BE2C (cell line): ENCODE measurements around the gene CDKL5. TPM values are rescaled to one million over a fixed set of nuclear protein-coding genes. Genes with fewer than 3 reads are reported as not detected.

Source experiments
- DNase-seq: peaks from one replicate; pipeline ENCODE4 v3.0.0-alpha.2; 2020
- H3K27me3 ChIP-seq: fragments of 250-450 bp; sonication (Bioruptor Pico); 2 replicates; pipeline ENCODE4 v1.5.1; 2020; ENCODE audit warnings: mild to moderate bottlenecking
- H3K36me3 ChIP-seq: fragments of 250-450 bp; sonication (Bioruptor Pico); 2 replicates; pipeline ENCODE4 v1.5.1; 2020; ENCODE audit warnings: mild to moderate bottlenecking
- H3K4me1 ChIP-seq: fragments of 250-450 bp; sonication (Bioruptor Pico); 2 replicates; pipeline ENCODE4 v1.5.1; 2020
- H3K4me3 ChIP-seq: 2 replicates; pipeline ENCODE4 v1.5.1; 2011; ENCODE audit warnings: low read depth, low read length
- H3K9me3 ChIP-seq: fragments of 250-450 bp; sonication (Bioruptor Pico); 2 replicates; pipeline ENCODE4 v1.5.1; 2020
- polyA plus RNA-seq: library from polyadenylated mRNA; unstranded; fragments of >200 nt; gene quantifications from one replicate; pipeline ENCODE4 v1.2.1, GENCODE V29; 2012; ENCODE audit warnings: low read depth, missing spikeins; ENCODE audit not compliant: insufficient read length, insufficient read depth
- TF ChIP-seq, protein P1 (sequence below): IDR thresholded peaks from 2 replicates; pipeline ENCODE4 v1.5.1; 2012; ENCODE audit warnings: mild to moderate bottlenecking, low read depth, low read length

Gene CDKL5
- polyA plus RNA-seq = 1.6 TPM

DNA sequence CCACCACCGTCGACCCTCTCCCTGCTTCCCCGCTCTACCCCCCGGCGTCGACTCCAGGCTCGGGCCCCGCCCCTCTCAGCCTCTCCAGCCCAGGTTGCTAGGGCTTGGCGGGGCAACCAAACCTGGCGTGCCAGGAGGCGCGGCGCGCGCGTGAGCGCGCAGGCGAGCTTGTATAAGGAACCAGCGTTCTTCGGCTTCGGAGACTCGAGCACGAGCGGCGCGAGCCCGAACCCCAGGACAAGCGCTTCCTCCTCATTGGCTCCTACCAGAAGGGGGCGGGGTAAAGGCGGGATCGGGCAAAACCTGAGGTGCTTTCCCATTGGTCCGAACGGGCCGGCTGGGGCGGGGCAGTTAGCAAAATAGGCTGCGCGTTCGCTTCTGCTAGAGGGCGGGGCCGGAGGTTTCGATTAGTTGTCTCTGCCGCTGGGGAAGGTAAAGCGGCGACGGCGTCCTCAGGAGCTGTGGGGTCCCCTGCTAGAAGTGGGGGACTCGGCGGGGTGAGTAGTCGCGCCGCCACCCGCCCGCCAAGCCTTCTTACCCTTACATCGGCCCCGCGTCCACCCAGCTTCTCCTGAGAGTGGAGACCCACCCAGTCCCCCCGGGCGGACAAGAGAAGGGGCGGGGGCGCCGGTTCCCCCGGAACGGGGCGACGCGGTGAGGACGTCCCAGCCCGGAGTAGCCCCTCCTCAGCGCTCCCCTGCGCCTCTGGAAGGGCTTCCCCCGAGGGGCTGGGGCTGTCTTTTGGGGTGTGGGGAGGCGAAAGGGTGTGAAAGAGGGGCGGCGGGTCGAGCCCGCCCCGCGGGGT lies at the start of gene CDKL5:
Gene CDKL5 (plus strand): TSS at position 410 of the 805 bp plus-strand sequence. CDS start 81,489 bp downstream, outside the sequence.
- H3K27me3 ChIP-seq = no peaks in the 10 kb centered on the region
- H3K9me3 ChIP-seq = no peaks in the 10 kb centered on the region
- TF ChIP-seq, protein P1, sequence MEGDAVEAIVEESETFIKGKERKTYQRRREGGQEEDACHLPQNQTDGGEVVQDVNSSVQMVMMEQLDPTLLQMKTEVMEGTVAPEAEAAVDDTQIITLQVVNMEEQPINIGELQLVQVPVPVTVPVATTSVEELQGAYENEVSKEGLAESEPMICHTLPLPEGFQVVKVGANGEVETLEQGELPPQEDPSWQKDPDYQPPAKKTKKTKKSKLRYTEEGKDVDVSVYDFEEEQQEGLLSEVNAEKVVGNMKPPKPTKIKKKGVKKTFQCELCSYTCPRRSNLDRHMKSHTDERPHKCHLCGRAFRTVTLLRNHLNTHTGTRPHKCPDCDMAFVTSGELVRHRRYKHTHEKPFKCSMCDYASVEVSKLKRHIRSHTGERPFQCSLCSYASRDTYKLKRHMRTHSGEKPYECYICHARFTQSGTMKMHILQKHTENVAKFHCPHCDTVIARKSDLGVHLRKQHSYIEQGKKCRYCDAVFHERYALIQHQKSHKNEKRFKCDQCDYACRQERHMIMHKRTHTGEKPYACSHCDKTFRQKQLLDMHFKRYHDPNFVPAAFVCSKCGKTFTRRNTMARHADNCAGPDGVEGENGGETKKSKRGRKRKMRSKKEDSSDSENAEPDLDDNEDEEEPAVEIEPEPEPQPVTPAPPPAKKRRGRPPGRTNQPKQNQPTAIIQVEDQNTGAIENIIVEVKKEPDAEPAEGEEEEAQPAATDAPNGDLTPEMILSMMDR = no peak
- no peaks in the 10 kb centered on the region for H3K36me3 ChIP-seq
- peak within 1 kb of the TSS; percentile 72 for H3K4me3 ChIP-seq
- peak; percentile 97 for DNase-seq
- no peaks in the 10 kb centered on the region; the same call in 1 of the 2 replicates for H3K4me1 ChIP-seq

DNA sequence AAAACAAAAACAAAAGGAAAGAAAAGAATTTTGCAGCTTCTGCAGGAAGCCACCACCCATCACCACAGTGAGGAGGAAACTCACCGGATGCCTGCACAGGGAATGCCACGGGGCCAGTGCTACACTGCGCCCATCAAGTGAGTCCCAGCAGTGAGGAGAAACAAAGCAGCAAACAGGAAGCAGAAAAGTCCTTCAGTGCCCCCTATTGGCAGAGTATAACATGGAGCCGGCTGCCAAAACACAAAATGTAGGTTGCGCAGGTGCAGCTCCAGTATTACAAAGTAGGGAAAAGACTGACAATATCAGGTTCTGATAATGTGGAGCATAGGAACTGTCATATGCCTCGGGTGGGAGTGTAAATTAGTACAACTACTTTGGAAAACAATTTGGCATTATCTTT lies 47.6 kb upstream of the CDKL5 start:
- Histone ChIP-seq H3K4me3 (no peak overlapping the region), H3K36me3 (no peaks in the 10 kb centered on the region), H3K27me3 (no peaks in the 10 kb centered on the region), H3K4me1 (no peaks in the 10 kb centered on the region), H3K9me3 (no peaks in the 10 kb centered on the region)
- peak; percentile 36 for DNase-seq
- TF ChIP-seq, protein P1 = peak; percentile 69

DNA sequence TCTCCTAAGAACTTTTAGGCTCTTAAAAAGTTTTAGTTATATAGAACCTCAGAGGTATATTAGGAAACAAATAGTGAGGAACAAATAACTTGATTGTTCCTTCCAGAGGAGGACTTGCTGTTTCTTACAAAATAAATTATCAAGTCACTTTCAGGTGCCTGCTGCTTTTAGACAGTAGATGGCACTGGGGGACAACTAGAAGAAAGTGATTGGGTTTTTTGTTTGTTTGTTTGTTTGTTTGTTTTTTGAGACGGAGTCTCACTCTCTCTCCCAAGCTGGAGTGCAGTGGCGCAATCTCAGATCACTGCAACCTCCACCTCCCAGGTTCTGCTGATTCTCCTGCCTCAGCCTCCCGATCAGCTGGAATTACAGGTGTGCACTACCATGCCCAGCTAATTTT lies 35.4 kb upstream of the CDKL5 start:
- H3K9me3 ChIP-seq = no peaks in the 10 kb centered on the region
- no peak for DNase-seq
- no peak overlapping the region for H3K4me3 ChIP-seq
- TF ChIP-seq, protein P1 = peak; percentile 38
- no peaks in the 10 kb centered on the region for H3K27me3 ChIP-seq
- no peaks in the 10 kb centered on the region for H3K36me3 ChIP-seq
- H3K4me1 ChIP-seq = no peaks in the 10 kb centered on the region

DNA sequence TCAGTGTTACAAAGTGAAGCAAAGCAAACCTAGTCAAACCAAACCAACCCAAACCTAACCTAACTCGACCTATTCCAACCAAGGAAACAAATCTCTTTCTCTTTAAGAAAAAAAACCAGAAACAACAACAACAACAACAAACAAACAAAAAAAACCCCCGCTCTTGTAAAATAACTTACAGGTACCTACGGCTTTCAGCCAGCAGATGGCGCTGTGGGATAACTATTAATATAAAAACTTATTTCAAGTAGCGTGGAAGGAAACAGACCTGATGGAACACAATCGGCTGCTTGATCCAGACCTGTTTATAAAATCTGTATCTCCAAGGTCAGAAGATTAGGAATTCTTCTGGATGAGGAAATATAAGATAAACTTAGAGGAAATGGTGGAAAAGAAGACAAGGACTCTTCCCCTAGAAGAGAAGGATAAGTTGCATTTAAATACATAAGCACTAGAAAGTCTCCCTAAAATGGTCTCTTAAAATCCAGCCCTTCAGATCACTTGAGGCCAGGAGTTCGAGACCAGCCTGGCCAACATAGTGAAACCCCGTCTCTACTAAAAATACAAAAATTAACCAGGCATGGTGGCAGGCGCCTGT lies 34.4 kb upstream of the CDKL5 start:
- no peaks in the 10 kb centered on the region for H3K27me3 ChIP-seq
- H3K9me3 ChIP-seq = no peaks in the 10 kb centered on the region
- H3K4me1 ChIP-seq = no peaks in the 10 kb centered on the region
- DNase-seq = peak; percentile 58
- TF ChIP-seq, protein P1 = peak; percentile 47
- H3K4me3 ChIP-seq = no peak overlapping the region
- no peaks in the 10 kb centered on the region for H3K36me3 ChIP-seq

DNA sequence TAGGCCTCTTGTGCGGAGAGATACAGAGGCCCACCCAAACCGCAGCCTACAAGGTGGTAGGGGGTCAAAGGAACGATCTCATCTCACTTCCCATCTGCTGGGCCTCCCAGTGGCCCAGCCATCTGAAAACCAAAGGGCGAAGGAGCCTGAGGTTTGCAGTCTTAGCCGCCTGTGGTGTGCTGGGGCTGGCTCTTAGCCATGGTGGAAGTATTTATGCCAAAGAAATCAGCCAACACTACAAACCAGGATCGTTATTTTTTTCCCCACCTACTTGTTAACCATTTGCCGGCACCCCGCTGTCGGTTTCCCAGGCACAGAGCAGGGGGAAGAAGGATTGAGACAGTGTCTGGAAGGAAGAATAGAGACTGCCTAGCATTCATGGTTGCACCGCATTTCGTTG lies 30.9 kb upstream of the CDKL5 start:
- Histone ChIP-seq H3K36me3 (no peaks in the 10 kb centered on the region), H3K27me3 (no peaks in the 10 kb centered on the region), H3K4me1 (no peaks in the 10 kb centered on the region), H3K4me3 (no peak overlapping the region), H3K9me3 (no peaks in the 10 kb centered on the region)
- TF ChIP-seq, protein P1 = no peak
- no peak for DNase-seq

DNA sequence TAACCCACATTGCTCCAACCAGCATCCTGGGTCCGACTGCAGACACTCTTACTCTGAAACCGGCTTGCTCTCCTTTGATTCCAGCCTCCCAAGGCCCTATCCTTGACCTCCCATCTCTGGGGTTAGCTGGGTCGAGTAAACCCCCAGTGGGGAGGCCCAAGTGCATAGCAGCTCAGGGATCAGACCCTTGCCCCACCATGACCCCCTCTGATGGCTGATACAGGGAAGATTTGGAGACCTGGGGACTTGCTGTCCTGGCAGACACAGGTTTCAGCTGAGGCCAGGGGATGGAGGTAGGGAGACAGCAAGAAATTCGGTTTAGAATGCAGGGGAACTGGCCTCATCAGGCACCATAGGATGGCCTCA lies 23.6 kb upstream of the CDKL5 start:
- Histone ChIP-seq H3K36me3 (no peaks in the 10 kb centered on the region), H3K4me3 (no peak overlapping the region), H3K4me1 (no peaks in the 10 kb centered on the region), H3K9me3 (no peaks in the 10 kb centered on the region), H3K27me3 (no peaks in the 10 kb centered on the region)
- no peak for DNase-seq
- TF ChIP-seq, protein P1 = no peak
